ENCODE results near the gene RPS6KB2.

- no peak for TF ChIP-seq POLR2A (IDR thresholded peaks at IDR 0.05; ENCODE audit: low read depth, low read length)
- TF ChIP-seq TAF1 (IDR thresholded peaks at IDR 0.05; ENCODE audit: low read depth, low read length): no peak
- TF ChIP-seq SPI1 (IDR thresholded peaks at IDR 0.05; ENCODE audit: low read depth, low read length): no peak
Observed at GRCh38 chr11:67435031-67435726, 6.9 kb downstream of the RPS6KB2 start.

Data from GM12891 (cell line).